GM19328 (cell line): Measurements from ENCODE around the gene PRRC2A.

ENCODE experiments used
- ATAC-seq: cut with Tn5 transposase; IDR thresholded peaks from one replicate; pipeline ENCODE4 v1.9.1; 2021; ENCODE audit warnings: mild to moderate bottlenecking, moderate library complexity; ENCODE audit not compliant: unreplicated experiment

PRRC2A gene

DNA sequence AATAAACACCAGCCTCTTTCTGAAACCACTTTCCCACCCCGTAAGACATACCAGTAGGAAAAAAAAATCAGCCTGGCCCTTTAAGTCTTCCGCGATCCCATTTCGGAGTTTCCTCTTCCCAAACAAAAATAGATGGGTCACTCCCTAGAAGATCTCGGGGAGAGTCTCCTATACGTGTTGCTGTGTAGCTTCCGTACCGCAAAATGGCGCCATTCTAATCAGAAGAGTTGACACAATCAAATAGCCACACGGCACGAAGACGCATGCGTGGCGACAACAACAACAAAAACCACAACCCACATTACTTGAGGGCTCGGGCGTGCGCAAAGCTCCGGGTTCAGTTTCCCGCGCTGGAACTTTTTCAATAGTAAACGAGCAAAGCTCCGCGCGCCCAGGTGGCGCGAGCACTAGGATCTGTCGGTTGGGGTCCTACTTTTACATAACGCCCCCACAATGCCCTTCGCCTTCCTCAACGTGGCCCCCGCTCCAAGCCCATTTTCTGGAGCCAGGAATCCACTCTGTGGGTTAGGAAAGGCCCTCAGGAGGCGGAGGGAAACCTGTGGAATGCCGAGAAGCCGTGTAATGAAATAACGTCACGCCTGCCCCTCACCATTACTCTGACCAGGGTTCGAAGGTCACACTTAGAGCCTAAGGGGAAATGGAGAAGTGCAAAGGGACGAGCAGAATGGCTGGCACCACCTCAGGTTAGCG is 44.4 kb downstream of the PRRC2A start, which contains the start of gene GPANK1:
GPANK1 (minus strand) TSS at position 208 of the 711 bp plus-strand sequence. CDS start 519 bp downstream, outside the sequence.
- peak; percentile 28 for ATAC-seq

DNA sequence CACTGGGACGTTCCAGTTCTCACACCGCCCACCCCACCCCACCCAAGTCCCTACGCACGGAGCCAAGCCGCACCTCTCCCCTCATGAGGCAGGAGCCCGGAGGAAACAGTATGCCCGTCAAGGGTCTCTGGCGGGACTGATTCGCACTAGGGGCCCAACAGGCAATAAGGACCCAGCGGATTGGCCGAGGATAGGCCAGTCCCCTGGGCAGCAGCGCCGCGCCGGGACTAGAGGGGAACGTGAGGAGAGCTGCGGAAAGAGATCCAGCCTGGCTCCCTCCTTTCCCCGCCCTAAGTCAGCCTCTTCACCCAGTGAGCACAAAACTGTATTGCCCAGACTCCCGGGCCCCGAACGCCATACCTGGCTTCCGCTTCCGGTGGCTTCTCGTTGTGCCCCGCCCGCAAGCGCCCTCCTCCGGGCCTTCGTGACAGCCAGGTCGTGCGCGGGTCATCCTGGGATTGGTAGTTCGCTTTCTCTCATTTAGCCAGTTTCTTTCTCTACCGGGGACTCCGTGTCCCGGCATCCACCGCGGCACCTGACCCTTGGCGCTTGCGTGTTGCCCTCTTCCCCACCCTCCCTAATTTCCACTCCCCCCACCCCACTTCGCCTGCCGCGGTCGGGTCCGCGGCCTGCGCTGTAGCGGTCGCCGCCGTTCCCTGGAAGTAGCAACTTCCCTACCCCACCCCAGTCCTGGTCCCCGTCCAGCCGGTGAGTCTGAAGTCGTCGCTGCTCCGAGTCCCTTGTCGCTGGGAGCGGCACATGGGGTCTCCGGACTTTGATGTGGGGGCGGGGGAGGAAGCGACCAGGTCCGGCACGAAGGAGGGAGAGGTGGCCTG is 45.2 kb downstream of the PRRC2A start, which contains the start of gene CSNK2B:
CSNK2B (plus strand) TSS at position 580 of the 836 bp plus-strand sequence. CDS start 752 bp downstream, outside the sequence.
- peak; percentile 79 for ATAC-seq

DNA sequence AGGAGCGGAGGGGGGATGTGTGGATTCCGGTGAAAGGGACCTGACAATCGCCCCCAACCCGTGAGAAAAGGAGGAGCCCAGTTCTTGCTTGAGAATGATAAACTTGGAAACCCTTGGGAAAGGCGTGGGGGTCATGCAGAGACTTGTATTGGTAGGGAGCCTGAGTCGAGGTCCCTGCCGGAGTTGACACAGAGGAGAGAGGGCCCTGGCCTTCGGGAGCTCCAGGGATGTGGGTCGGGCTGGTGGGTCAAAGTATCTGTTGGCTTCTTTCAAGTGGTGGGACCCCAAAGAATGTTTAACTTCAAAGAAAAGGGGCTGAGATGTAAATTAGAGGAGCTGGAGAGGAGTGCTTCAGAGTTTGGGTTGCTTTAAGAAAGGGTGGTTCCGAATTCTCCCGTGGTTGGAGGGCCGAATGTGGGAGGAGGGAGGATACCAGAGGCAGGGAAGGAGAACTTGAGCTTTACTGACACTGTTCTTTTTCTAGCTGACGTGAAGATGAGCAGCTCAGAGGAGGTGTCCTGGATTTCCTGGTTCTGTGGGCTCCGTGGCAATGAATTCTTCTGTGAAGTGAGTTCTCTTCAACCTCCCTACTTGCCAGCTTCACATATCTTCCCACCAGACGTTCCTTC is 45.9 kb downstream of the PRRC2A start:
- ATAC-seq = no peak

DNA sequence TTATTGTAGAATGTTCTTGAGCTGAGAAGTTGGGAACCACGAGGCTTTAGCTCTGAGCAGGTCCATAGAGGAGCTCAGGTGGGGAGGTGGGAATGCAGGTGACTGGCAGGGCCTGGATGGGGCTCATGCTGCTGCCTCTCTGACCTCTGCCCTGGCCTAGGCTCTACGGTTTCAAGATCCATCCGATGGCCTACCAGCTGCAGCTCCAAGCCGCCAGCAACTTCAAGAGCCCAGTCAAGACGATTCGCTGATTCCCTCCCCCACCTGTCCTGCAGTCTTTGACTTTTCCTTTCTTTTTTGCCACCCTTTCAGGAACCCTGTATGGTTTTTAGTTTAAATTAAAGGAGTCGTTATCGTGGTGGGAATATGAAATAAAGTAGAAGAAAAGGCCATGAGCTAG is 49.2 kb downstream of the PRRC2A start, which contains the start of gene LY6G5B:
LY6G5B (plus strand) TSS at position 301 of the 400 bp plus-strand sequence. CDS start 975 bp downstream, outside the sequence.
- no peak for ATAC-seq

DNA sequence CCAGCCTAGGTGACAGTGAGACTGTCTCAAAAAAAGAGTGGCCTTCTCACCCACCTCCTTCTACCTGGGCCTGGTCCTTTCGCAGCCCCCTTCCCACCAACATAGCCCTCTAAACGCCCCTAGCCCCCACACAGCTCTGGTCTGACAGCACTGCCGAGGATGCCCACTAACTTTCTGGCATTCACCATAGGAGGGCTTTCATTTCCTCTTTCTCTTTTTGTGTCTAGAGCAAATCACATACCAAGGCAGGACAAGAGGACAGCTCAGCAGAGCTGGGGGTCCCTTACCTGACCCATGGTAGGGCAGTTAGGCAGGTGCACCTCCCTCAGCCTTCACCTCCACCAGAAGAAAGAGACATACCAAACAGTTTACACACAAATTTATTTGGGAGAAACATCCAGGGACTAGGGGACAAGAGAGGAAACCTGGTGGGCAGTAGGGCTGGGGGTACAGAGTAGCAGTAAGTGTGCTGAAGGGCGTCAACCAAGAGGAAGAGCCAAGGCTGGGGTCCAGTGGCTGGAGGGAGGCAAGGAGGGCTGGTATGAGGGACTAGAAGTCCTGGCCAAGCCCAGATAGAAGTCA is 55.9 kb downstream of the PRRC2A start:
- no peak for ATAC-seq

- ATAC-seq = no peak
Observed at GRCh38 chr6:31676904-31677303, 56.4 kb downstream of the PRRC2A start.

- ATAC-seq = no peak
Observed at GRCh38 chr6:31677955-31678354, 57.4 kb downstream of the PRRC2A start.

GRCh38 chr6:31680226-31681134 is 60.0 kb downstream of the PRRC2A start, which contains the start of gene LY6G5C:
TSS of gene LY6G5C (minus strand) at chr6:31681067. CDS start at chr6:31680373, 694 bp downstream.
- ATAC-seq = no peak

DNA sequence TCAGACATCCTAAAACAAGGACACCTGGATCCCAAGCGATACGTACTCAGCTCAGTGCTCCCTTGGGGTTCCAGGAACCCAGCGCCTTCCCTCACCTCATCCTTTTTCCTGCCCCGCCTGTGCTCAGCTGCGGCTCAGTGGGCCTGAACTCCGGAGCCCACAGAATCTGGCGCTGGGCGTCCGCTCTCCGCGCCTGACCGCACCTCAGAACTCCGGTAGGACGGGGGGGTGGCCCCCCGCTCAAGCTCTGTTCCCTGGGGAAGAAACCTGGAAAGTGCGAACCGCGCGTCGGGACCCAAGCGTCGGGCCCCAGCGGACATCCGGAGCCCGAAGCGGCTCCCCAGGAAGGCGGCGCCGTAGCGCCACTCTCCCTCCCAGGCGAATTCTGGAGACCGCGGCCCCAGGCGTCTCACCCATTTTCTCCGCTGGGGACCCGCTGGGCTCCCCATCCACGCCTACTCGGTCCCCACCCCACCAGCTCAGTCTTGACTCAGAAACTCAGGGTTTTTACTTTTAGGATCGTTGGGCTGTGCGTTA is 60.7 kb downstream of the PRRC2A start:
- no peak for ATAC-seq

- no peak for ATAC-seq
Observed at GRCh38 chr6:31683591-31683990, 63.1 kb downstream of the PRRC2A start.

DNA sequence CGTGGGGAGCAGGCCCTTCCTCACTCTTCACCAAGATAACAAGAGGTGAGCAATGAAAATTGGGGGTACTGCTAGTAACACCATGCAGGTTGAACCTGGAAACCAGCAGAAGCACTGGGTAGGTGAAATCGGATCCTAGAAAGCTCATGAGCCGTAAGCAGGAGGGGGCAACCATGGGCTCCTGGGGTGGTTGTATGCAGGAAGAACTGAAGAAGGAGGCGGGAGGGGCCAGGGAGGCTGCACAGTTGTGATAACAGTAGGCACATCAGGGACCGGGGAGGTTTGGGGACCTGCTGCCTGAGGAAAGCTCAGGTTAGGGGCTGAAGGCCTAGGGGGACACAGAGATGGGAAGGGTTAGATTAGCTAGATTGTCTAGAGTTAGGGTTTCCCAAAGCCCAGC is 66.0 kb downstream of the PRRC2A start:
- ATAC-seq = no peak

DNA sequence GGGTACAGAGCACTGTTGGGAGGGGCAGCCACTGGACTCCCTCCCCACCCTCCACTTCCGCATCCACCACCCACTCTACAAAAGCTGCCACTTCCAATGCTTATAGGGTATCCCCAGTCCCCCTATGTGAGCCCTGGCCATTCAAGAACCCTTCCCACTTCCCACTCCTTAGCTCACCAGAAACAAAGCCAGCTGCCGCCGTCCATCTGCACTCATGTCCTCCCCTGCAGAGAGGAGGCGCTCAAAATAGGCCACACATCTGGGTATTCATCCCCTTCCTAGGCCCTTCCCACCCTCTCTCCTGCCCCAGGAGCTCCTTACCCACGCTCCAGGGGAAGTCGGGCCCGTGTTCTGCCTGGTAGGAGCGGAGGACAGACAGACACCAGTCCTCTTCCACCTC is 66.8 kb downstream of the PRRC2A start:
- ATAC-seq = no peak
